ENCODE data around the gene HDAC1. TPM values are rescaled to one million over a fixed set of nuclear protein-coding genes. Genes with fewer than 3 reads are reported as not detected.

The HDAC1 gene
- total and polyA plus RNA-seq, 2 of the 13 experiments (the other 11 are each of a cell fraction or from before 2014, with no cell fraction given) = 93.5 to 189 TPM

DNA sequence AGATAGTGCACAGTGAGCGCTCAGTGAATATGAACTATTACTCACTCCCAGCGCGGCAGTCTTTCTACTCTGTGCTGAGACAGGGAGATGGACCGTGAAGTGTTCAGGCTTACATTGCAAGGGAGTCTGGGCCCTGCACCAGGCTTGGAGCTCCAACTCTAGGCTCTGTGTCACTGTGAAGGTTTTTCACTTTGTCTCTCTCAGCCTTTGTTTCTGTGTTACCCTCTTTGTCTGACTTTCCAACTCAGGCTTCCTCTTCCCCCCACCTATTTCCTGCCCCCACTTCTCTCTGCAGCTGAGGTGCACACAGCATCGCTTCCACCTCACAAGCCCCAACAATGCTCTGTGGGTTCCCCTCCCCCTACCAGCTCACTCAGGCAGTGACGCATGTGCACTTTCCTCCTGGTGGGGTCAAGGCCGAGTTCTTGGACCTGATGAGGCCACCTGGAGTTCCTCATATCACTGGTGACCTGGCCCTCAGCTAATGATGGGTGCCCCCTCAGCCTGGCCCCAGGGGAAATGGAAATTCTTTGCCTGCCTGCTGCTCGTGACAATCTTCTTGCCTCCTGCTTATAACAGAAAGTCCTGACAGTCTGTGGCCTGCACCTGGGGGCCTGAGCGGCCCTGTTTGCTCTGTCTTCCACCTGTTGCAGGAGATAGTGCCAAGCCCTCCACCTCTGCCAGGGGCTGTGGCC is 41.9 kb upstream of the HDAC1 start (continued):
- TF ChIP-seq ZNF547 (CRISPR knock-in tag; IDR thresholded peaks at IDR 0.05) (peak; percentile 79; the same call in 1 of the 2 replicates), ZNF354B (CRISPR knock-in tag; IDR thresholded peaks at IDR 0.05) (0 out of 2 replicates have a peak, but pooled peaks have one; percentile 46), KDM4B (CRISPR knock-in tag; IDR thresholded peaks at IDR 0.05) (no peak), ZNF790 (CRISPR knock-in tag; IDR thresholded peaks at IDR 0.05; ENCODE audit: borderline replicate concordance) (0 out of 2 replicates have a peak, but pooled peaks have one; percentile 23), SP4 (CRISPR knock-in tag; IDR thresholded peaks at IDR 0.05) (peak; percentile 13; the same call in 1 of the 2 replicates), CCAR2 (optimal IDR thresholded peaks at IDR 0.05; ENCODE audit: low read depth, low read length) (peak; percentile 38), ATF7 (IDR thresholded peaks at IDR 0.05) (no peak), ATF7 (CRISPR knock-in tag; IDR thresholded peaks at IDR 0.05) (peak; percentile 81; the same call in 1 of the 2 replicates), NR2F2 (IDR thresholded peaks at IDR 0.05; ENCODE audit: borderline replicate concordance, low read depth) (peak; percentile 84), NRL (CRISPR knock-in tag; IDR thresholded peaks at IDR 0.05; ENCODE audit: borderline replicate concordance) (peak; percentile 72; the same call in 1 of the 2 replicates), SPEN (CRISPR knock-in tag; IDR thresholded peaks at IDR 0.05; ENCODE audit: low read depth) (peak; percentile 87; the same call in 1 of the 2 replicates), ZNF556 (CRISPR knock-in tag; IDR thresholded peaks at IDR 0.05; ENCODE audit: borderline replicate concordance) (peak; percentile 96; the same call in 1 of the 2 replicates), ZSCAN31 (CRISPR knock-in tag; IDR thresholded peaks at IDR 0.05; ENCODE audit: low read depth) (no peak), ATM (IDR thresholded peaks at IDR 0.05; ENCODE audit: borderline replicate concordance) (no peak), ZMYM2 (CRISPR knock-in tag; IDR thresholded peaks at IDR 0.05) (peak; percentile 84), ZNF678 (CRISPR knock-in tag; IDR thresholded peaks at IDR 0.05) (no peak), ARID2 (CRISPR knock-in tag; IDR thresholded peaks at IDR 0.05; ENCODE audit: borderline replicate concordance) (0 out of 2 replicates have a peak, but pooled peaks have one; percentile 50), IRX3 (CRISPR knock-in tag; IDR thresholded peaks at IDR 0.05; ENCODE audit: borderline replicate concordance, low read depth) (0 out of 2 replicates have a peak, but pooled peaks have one; percentile 34), ATF1 (CRISPR knock-in tag; IDR thresholded peaks at IDR 0.05) (peak; percentile 77), RXRA (CRISPR knock-in tag; IDR thresholded peaks at IDR 0.05) (peak; percentile 98), NFE2L1 (CRISPR knock-in tag; IDR thresholded peaks at IDR 0.05; ENCODE audit: borderline replicate concordance) (no peak), MTA1 (CRISPR knock-in tag; IDR thresholded peaks at IDR 0.05; ENCODE audit: borderline replicate concordance) (peak; percentile 98), ZNF761 (CRISPR knock-in tag; conservative IDR thresholded peaks at IDR 0.05) (0 out of 2 replicates have a peak, but pooled peaks have one; percentile 70), HOXA5 (CRISPR knock-in tag; IDR thresholded peaks at IDR 0.05) (peak; percentile 13; the same call in 1 of the 2 replicates), TCF12 (IDR thresholded peaks at IDR 0.05) (no peak), TCF12 (CRISPR knock-in tag; IDR thresholded peaks at IDR 0.05) (no peak)
- TF ChIP-seq, protein P1, sequence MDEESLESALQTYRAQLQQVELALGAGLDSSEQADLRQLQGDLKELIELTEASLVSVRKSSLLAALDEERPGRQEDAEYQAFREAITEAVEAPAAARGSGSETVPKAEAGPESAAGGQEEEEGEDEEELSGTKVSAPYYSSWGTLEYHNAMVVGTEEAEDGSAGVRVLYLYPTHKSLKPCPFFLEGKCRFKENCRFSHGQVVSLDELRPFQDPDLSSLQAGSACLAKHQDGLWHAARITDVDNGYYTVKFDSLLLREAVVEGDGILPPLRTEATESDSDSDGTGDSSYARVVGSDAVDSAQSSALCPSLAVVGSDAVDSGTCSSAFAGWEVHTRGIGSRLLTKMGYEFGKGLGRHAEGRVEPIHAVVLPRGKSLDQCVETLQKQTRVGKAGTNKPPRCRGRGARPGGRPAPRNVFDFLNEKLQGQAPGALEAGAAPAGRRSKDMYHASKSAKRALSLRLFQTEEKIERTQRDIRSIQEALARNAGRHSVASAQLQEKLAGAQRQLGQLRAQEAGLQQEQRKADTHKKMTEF (CRISPR knock-in tag; IDR thresholded peaks at IDR 0.05) = peak; percentile 72; the same call in 1 of the 2 replicates
- TF ChIP-seq, protein P2, sequence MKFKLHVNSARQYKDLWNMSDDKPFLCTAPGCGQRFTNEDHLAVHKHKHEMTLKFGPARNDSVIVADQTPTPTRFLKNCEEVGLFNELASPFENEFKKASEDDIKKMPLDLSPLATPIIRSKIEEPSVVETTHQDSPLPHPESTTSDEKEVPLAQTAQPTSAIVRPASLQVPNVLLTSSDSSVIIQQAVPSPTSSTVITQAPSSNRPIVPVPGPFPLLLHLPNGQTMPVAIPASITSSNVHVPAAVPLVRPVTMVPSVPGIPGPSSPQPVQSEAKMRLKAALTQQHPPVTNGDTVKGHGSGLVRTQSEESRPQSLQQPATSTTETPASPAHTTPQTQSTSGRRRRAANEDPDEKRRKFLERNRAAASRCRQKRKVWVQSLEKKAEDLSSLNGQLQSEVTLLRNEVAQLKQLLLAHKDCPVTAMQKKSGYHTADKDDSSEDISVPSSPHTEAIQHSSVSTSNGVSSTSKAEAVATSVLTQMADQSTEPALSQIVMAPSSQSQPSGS (CRISPR knock-in tag; IDR thresholded peaks at IDR 0.05) = peak; percentile 74

Data from HepG2 (cell line).